Measurements from ENCODE around the gene CSNK2A1.
A peak's percentile ranks its signal among the peaks of the same experiment; 100 is the strongest.

The CSNK2A1 gene

GRCh38 chr20:507006-507758, 36.4 kb downstream of the CSNK2A1 start:
- Mint-ChIP-seq H3K4me3 (no peak overlapping the region), H3K9me3 (no peaks in the 10 kb centered on the region), H3K36me3 (ENCODE audit: low read depth) (peaks cover 22% of the 10 kb centered on the region), H3K27me3 (ENCODE audit: low read depth) (no peaks in the 10 kb centered on the region), H3K4me1 (ENCODE audit: low read depth) (peaks cover 6% of the 10 kb centered on the region), H3K27ac (no peak overlapping the region)

- Mint-ChIP-seq H3K27ac (no peak overlapping the region), H3K36me3 (ENCODE audit: low read depth) (peaks cover 25% of the 10 kb centered on the region), H3K4me3 (no peak overlapping the region), H3K27me3 (ENCODE audit: low read depth) (no peaks in the 10 kb centered on the region), H3K4me1 (ENCODE audit: low read depth) (peaks cover 4% of the 10 kb centered on the region), H3K9me3 (no peaks in the 10 kb centered on the region)
Observed at GRCh38 chr20:504632-505075, 38.9 kb downstream of the CSNK2A1 start.

- Mint-ChIP-seq H3K27ac (no peak overlapping the region), H3K4me1 (ENCODE audit: low read depth) (peaks cover 1% of the 10 kb centered on the region), H3K36me3 (ENCODE audit: low read depth) (peaks cover 28% of the 10 kb centered on the region), H3K9me3 (no peaks in the 10 kb centered on the region), H3K4me3 (no peak overlapping the region), H3K27me3 (ENCODE audit: low read depth) (no peaks in the 10 kb centered on the region)
Observed at GRCh38 chr20:503048-503737, 40.4 kb downstream of the CSNK2A1 start.

- Mint-ChIP-seq H3K27me3 (ENCODE audit: low read depth) (no peaks in the 10 kb centered on the region), H3K36me3 (ENCODE audit: low read depth) (peaks cover 45% of the 10 kb centered on the region), H3K9me3 (no peaks in the 10 kb centered on the region)
Observed at GRCh38 chr20:497979-498378, 45.6 kb downstream of the CSNK2A1 start.

GRCh38 chr20:496126-496696, 47.4 kb downstream of the CSNK2A1 start:
- Mint-ChIP-seq H3K9me3 (no peaks in the 10 kb centered on the region), H3K27ac (no peak overlapping the region), H3K36me3 (ENCODE audit: low read depth) (peaks cover 51% of the 10 kb centered on the region), H3K4me3 (no peak overlapping the region), H3K4me1 (ENCODE audit: low read depth) (no peaks in the 10 kb centered on the region), H3K27me3 (ENCODE audit: low read depth) (no peaks in the 10 kb centered on the region)

More at GRCh38 chr20:497979-498378, 45.6 kb downstream of the CSNK2A1 start:
- H3K4me1 Mint-ChIP-seq (ENCODE audit: low read depth): no peaks in the 10 kb centered on the region
- H3K27ac Mint-ChIP-seq: no peak overlapping the region
- no peak overlapping the region for H3K4me3 Mint-ChIP-seq

- peaks cover 50% of the 10 kb centered on the region for H3K36me3 Mint-ChIP-seq (ENCODE audit: low read depth)
- H3K27ac Mint-ChIP-seq: no peak overlapping the region
Observed at GRCh38 chr20:492159-492558, 51.4 kb downstream of the CSNK2A1 start.

GRCh38 chr20:487655-488054, 55.9 kb downstream of the CSNK2A1 start:
- H3K4me1 Mint-ChIP-seq (ENCODE audit: low read depth): peaks cover 1% of the 10 kb centered on the region
- H3K4me3 Mint-ChIP-seq: no peak overlapping the region

More at GRCh38 chr20:492159-492558, 51.4 kb downstream of the CSNK2A1 start:
- H3K4me1 Mint-ChIP-seq (ENCODE audit: low read depth): no peaks in the 10 kb centered on the region
- H3K27me3 Mint-ChIP-seq (ENCODE audit: low read depth): no peaks in the 10 kb centered on the region
- H3K4me3 Mint-ChIP-seq: no peak overlapping the region
- H3K9me3 Mint-ChIP-seq: no peaks in the 10 kb centered on the region

GRCh38 chr20:483815-484644, 59.6 kb downstream of the CSNK2A1 start:
- Mint-ChIP-seq H3K9me3 (no peaks in the 10 kb centered on the region), H3K4me3 (no peak overlapping the region), H3K4me1 (ENCODE audit: low read depth) (peaks cover 10% of the 10 kb centered on the region), H3K27ac (no peak overlapping the region), H3K27me3 (ENCODE audit: low read depth) (no peaks in the 10 kb centered on the region), H3K36me3 (ENCODE audit: low read depth) (peaks cover 49% of the 10 kb centered on the region)

More at GRCh38 chr20:487655-488054, 55.9 kb downstream of the CSNK2A1 start:
- no peaks in the 10 kb centered on the region for H3K9me3 Mint-ChIP-seq
- H3K36me3 Mint-ChIP-seq (ENCODE audit: low read depth): peaks cover 57% of the 10 kb centered on the region
- H3K27me3 Mint-ChIP-seq (ENCODE audit: low read depth): no peaks in the 10 kb centered on the region
- no peak overlapping the region for H3K27ac Mint-ChIP-seq

- Mint-ChIP-seq H3K36me3 (ENCODE audit: low read depth) (peaks cover 39% of the 10 kb centered on the region), H3K9me3 (no peaks in the 10 kb centered on the region), H3K4me3 (no peak overlapping the region), H3K27me3 (ENCODE audit: low read depth) (no peaks in the 10 kb centered on the region), H3K4me1 (ENCODE audit: low read depth) (peaks cover 14% of the 10 kb centered on the region), H3K27ac (no peak overlapping the region)
Observed at GRCh38 chr20:481167-481566, 62.4 kb downstream of the CSNK2A1 start.

- Mint-ChIP-seq H3K36me3 (ENCODE audit: low read depth) (peaks cover 32% of the 10 kb centered on the region), H3K27ac (no peak overlapping the region), H3K4me3 (no peak overlapping the region), H3K4me1 (ENCODE audit: low read depth) (peaks cover 14% of the 10 kb centered on the region), H3K9me3 (no peaks in the 10 kb centered on the region), H3K27me3 (ENCODE audit: low read depth) (no peaks in the 10 kb centered on the region)
Observed at GRCh38 chr20:480044-480443, 63.5 kb downstream of the CSNK2A1 start.

- Mint-ChIP-seq H3K4me1 (ENCODE audit: low read depth) (peaks cover 13% of the 10 kb centered on the region), H3K27me3 (ENCODE audit: low read depth) (no peaks in the 10 kb centered on the region), H3K27ac (no peak overlapping the region), H3K9me3 (no peaks in the 10 kb centered on the region), H3K4me3 (no peak overlapping the region), H3K36me3 (ENCODE audit: low read depth) (peaks cover 30% of the 10 kb centered on the region)
Observed at GRCh38 chr20:479487-479886, 64.1 kb downstream of the CSNK2A1 start.

- Mint-ChIP-seq H3K9me3 (no peaks in the 10 kb centered on the region), H3K27me3 (ENCODE audit: low read depth) (no peaks in the 10 kb centered on the region), H3K27ac (peak overlapping the region; percentile 62), H3K4me3 (no peak overlapping the region), H3K4me1 (ENCODE audit: low read depth) (peaks cover 13% of the 10 kb centered on the region), H3K36me3 (ENCODE audit: low read depth) (peaks cover 28% of the 10 kb centered on the region)
Observed at GRCh38 chr20:478949-479429, 64.6 kb downstream of the CSNK2A1 start.

- Mint-ChIP-seq H3K4me1 (ENCODE audit: low read depth) (peaks cover 13% of the 10 kb centered on the region), H3K36me3 (ENCODE audit: low read depth) (peaks cover 27% of the 10 kb centered on the region), H3K4me3 (no peak overlapping the region), H3K9me3 (no peaks in the 10 kb centered on the region), H3K27me3 (ENCODE audit: low read depth) (no peaks in the 10 kb centered on the region), H3K27ac (no peak overlapping the region)
Observed at GRCh38 chr20:478010-478948, 65.3 kb downstream of the CSNK2A1 start.

Measured in T-helper 1 cell treated with Interleukin-12 subunit alpha and Interleukin-12 subunit beta and Interleukin-4 antibody, amounts not matched to agents 30 μg/mL and 1 μg/mL, for 36 hours (primary cell).